ENCODE measurements around the gene RHBG.
"Not testable (repeated sequence)": the region's sequence is repeated elsewhere in the genome, so short reads cannot be mapped to it uniquely, and the experiment has no call there.

The RHBG gene

DNA sequence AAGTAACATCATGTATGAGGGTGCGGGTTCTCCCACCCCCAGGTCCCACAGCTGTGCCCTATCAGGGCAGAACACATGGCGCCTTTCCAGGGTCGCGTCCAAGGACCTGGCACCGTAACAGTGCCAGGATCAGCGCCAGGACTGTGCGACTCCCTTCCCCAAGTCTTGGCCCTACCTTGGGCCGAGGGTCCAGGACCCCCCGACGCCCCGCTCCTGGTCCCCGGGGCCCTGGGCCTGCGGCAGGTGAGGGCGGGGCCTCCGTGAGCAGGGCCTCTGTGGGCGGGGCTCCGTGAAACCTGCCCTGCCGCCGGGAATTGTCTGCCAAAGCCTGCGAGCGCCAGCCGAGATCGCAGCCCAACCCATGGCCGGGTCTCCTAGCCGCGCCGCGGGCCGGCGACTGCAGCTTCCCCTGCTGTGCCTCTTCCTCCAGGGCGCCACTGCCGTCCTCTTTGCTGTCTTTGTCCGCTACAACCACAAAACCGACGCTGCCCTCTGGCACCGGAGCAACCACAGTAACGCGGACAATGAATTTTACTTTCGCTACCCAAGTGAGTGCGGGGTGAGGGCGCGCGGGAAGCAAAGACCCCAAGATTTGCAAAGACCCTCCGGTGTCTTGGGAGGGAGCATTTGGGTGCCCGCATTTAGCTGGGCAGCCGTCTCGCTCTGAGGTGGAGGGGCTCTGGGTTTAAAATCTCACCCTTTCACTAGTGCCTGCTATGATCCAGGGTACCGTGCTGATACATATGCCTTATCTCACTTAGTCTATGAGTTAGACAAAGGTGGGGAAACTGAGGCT lies at the start of gene RHBG:
Gene RHBG, plus strand, starts transcription at position 323 of the 796 bp plus-strand sequence. Its CDS starts 39 bp downstream, at position 362.
- DNase-seq (ENCODE audit: low spot score) (no peak), FAIRE-seq (no peak)

DNA sequence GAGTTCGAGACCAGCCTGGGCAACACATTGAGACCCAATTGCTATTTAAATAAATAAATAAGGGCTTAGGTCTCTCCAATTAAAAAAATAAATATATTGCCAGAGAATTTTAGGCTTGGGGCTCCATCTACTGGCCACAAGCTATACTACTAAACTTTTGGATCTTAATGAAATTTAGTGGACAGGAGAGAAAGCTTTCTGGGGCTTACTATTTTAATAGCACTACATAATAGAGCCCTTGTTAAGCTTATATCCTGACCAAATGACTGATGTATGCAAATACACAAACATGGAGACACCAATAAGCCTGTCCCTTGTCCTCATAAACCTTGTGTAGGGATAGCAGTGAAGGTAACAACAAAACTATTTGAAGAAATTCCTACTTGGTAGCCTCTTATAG lies 49.3 kb upstream of the RHBG start:
- FAIRE-seq = no peak

GRCh38 chr1:156320560-156320959 lies 48.5 kb upstream of the RHBG start:
- FAIRE-seq (no peak), DNase-seq (ENCODE audit: low spot score) (no peak)

More for the DNA sequence above, 49.3 kb upstream of the RHBG start:
- no peak for DNase-seq (ENCODE audit: low spot score)

DNA sequence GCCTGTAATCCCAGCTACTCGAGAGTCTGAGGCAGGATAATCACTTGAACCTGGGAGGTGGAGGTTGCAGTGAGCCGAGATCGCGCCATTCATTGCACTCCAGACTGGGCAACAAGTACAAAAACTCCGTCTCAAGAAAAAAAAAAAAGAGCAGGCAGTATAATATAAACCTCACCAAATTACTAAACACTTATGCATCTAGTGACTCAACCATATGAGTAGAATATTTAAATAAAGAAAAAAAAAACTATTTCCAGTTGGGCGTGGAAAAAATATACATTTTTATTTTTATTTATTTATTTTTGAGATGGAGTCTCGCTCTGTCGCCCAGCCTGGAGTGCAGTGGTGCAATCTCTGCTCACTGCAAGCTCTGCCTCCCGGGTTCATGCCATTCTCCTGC lies 45.8 kb upstream of the RHBG start:
- DNase-seq (ENCODE audit: low spot score); FAIRE-seq: not testable (repeated sequence)

GRCh38 chr1:156336242-156336641 lies 32.8 kb upstream of the RHBG start:
- no peak for DNase-seq (ENCODE audit: low spot score)
- FAIRE-seq = no peak

- FAIRE-seq (no peak), DNase-seq (ENCODE audit: low spot score) (no peak)
These were observed 31.7 kb upstream of the RHBG start for GRCh38 chr1:156337052-156337887.

DNA sequence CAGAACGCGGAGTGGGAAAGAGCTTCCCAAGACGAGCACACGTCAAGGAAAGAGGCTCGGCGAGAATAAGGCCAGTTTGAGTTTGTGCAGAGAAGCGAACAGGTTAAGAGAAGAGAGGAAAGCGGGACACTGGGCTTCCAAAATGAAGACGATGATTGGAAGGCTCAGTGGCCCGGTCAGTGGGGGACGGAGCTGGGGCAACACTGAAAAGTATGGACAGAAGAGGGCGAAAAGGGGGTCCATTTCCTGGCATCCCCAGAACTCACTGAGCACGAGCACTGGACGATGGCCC lies 31.2 kb upstream of the RHBG start:
- FAIRE-seq = no peak

GRCh38 chr1:156338180-156338976 lies 30.6 kb upstream of the RHBG start, which contains the start of the genes CCT3 and TSACC:
CCT3 (minus strand) TSS chr1:156338292; CDS start chr1:156338184, 108 bp downstream.
TSACC (plus strand) TSS chr1:156338526; CDS start chr1:156339758, 1,232 bp downstream.
- FAIRE-seq (no peak), DNase-seq (ENCODE audit: low spot score) (peak; percentile 99)

More for the DNA sequence above, 31.2 kb upstream of the RHBG start:
- no peak for DNase-seq (ENCODE audit: low spot score)

DNA sequence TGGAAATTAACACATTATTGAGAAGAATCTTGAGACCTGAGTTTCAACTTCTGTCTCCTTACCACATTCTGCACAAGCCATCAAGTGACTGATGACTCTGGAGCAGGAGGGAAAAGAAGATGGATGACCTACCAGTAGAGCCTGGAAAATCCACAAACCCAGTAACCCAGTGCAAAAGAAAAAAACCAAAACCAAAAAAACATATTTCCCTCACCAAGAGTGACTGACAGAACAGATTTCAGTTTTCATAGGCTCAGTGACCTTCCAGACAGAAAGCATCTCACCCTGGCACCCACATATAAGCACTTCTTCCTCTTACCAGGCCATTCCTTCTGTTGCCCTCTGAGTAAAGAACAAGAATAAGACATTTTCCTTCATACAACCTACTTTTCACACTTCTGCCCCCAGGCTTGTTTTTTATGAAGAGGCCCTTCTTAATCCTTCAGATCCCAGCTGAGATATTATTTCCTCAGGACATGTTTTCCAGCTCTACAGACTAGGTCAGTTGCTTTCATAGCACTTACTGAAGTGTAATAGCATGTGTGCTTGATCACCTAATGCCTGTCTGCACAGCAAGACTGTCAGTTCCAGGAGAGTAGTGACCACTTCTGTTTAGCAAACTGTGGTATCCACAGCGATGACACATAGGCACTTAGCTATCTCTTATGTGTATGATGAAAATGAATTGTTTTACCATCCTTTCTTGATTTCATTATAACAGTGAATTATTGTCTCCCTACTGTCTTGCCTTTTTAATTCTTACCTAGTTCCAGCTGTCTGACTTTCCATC lies 26.6 kb upstream of the RHBG start:
- no peak for DNase-seq (ENCODE audit: low spot score)
- FAIRE-seq = no peak

- no peak for DNase-seq (ENCODE audit: low spot score)
- no peak for FAIRE-seq
These were observed 24.6 kb upstream of the RHBG start for GRCh38 chr1:156344409-156344808.

DNA sequence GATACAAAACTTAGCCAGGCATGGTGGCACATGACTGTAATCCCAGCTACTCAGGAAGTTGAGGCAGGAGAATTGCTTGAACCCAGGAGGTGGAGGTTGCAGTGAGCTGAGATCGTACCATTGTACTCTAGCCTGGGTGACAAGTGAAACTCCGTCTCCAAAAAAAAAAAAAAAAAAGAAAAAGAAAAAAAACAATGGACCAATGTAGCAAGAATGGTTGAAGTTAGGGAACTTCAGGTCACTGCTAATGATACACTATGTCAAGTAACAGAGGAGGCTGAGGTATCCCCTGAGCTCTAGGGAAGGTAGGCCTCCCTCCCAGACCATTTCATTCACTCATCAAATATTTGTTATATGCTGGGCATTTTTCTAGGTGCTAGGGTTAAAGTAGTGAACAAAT lies 23.0 kb upstream of the RHBG start:
- not testable (repeated sequence) for FAIRE-seq; DNase-seq (ENCODE audit: low spot score)

DNA sequence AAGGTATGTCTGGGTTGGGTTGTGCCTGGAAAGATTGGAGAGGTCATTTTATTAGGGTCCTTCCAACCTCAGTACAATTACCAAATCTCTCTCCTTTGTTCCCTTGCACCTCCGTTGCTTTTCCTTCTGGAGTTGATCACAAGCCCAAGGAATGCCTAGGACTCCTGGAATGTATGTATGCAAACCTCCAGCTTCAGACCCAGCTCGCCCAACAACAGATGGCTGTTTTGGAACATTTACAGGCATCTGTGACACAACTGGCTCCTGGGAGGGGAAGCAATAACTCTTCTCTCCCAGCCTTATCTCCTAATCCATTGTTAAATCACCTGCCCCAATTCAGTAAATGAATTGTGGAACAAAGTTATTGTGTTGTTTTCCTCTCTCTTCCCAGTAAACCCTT lies 22.4 kb upstream of the RHBG start:
- DNase-seq (ENCODE audit: low spot score) (no peak), FAIRE-seq (no peak)

DNA sequence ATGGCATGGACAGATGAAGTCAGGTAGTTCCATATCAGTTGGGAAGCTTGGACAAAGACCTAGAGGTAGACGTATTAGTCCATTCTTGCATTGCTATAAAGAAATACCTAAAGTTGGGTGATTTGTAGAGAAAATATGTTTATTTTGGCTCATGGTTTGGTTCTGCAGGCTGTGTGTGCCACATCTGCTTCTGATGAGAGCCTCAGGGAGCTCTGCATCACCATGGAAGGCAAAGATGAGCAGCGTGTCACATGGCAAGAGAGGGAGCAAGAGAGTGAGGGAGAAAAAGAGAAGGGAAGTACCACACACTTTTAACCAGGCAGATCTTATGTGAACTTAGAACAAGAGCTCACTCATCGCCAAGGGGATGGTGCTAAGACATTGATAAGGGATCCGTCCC lies 21.7 kb upstream of the RHBG start:
- DNase-seq (ENCODE audit: low spot score) (no peak), FAIRE-seq (no peak)

GRCh38 chr1:156352481-156352880 lies 16.5 kb upstream of the RHBG start:
- not testable (repeated sequence) for FAIRE-seq; DNase-seq (ENCODE audit: low spot score)

- FAIRE-seq (no peak), DNase-seq (ENCODE audit: low spot score) (no peak)
These were observed 12.6 kb upstream of the RHBG start for GRCh38 chr1:156356262-156356874.

- FAIRE-seq = no peak
- peak; percentile 38 for DNase-seq (ENCODE audit: low spot score)
These were observed 12.0 kb upstream of the RHBG start for GRCh38 chr1:156356875-156357534.

GRCh38 chr1:156357977-156358376 lies 11.0 kb upstream of the RHBG start:
- FAIRE-seq (no peak), DNase-seq (ENCODE audit: low spot score) (no peak)

- no peak for FAIRE-seq
These were observed 10.4 kb upstream of the RHBG start for GRCh38 chr1:156358641-156359040.

GRCh38 chr1:156359249-156359648 lies 9.8 kb upstream of the RHBG start:
- no peak for FAIRE-seq
- DNase-seq (ENCODE audit: low spot score) = no peak

More at GRCh38 chr1:156358641-156359040, 10.4 kb upstream of the RHBG start:
- no peak for DNase-seq (ENCODE audit: low spot score)

GRCh38 chr1:156359973-156360372 lies 9.0 kb upstream of the RHBG start:
- DNase-seq (ENCODE audit: low spot score) = no peak
- no peak for FAIRE-seq
